ENCODE data around the gene WNT3A.
"Not testable (repeated sequence)": the region's sequence is repeated elsewhere in the genome, so short reads cannot be mapped to it uniquely, and the experiment has no call there.

Gene WNT3A

DNA sequence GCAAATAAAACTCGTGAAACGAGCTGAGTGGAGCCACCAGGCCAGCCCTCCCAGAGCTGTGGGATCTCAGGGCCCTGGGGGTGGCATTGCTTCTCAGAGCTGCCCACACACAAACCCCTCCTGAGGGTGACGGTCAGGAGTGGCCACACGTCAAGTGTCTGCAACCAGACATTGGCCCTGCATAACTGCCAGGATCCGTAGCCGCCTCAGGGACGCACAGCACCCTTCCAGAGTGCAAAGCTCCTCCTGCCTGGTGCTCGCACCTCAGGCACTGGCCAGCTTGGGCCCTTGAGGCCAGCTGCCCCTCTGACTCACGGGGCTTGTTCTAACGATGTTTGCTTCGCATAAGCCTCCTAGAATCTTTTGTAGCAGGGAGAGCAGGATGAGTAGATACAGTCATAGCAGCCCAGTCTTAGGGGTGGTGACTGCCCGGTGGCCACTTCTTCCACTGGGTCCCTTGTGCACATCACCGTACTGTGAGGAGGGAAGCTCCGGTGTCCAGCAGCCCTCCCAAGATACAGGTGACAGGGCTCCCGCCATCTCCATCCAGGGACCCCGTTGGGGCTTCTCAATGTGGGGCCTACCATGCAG, 5.0 kb downstream of the WNT3A start:
- no peak for DNase-seq (ENCODE audit: low read depth)

DNA sequence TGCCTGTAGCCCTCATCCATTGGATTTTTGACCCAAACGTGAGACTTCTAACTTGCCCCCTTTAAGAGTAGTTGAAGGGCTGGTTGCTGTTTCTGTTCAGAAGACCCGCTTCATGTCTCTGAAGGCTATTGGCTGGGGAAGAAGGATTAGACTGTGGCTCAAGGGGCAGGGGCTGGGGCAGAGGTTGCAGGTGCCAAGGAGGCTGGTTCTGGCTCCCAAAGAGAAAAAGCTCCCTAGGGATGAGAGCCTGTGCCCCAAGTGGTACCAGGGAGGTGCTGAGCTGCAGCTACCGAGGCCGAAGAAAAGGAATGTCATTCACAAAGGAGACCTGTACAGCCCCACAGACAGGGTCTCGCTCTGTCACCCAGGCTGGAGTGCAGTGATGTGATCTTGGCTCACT, 5.8 kb downstream of the WNT3A start:
- no peak for DNase-seq (ENCODE audit: low read depth)

DNA sequence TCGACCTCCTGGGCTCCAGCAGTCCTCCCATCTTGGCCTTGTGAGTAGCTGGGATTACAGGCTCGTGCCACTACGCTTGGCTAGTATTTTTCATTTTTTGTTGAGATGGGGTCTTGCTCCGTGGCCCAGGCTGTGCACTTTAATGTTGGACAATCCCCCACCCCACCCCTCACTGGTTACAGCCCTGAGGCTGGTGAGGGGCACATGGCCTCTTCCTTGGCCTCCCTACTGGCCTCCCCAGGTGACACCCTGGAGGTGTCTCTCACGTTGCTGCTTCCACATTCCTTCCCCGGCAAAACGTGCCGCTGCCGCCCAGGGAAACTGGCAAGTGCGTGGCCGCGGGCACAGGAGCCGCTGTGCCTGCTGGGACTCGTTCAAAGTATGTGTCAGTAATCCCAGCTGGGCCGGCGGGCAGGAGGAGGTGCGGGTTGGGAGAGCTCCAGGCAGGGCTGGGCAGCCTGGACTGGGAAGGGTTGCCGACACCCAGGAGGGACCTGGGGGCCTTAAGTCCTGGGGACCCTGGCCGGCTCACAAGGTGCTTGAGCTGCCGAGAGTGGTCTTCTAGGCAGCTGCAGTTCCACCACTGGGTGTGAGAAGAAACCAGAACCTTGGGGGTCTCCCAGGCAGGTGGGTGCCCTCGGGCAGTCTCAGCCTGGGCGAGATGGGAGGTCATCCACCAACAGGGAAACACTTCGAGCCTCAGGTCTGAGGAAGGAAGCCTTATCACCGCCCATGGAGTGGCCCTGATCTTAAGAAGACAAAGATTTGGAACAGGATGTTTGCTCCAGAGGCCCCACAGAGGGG, 6.5 kb downstream of the WNT3A start:
- DNase-seq (ENCODE audit: low read depth): no peak

DNA sequence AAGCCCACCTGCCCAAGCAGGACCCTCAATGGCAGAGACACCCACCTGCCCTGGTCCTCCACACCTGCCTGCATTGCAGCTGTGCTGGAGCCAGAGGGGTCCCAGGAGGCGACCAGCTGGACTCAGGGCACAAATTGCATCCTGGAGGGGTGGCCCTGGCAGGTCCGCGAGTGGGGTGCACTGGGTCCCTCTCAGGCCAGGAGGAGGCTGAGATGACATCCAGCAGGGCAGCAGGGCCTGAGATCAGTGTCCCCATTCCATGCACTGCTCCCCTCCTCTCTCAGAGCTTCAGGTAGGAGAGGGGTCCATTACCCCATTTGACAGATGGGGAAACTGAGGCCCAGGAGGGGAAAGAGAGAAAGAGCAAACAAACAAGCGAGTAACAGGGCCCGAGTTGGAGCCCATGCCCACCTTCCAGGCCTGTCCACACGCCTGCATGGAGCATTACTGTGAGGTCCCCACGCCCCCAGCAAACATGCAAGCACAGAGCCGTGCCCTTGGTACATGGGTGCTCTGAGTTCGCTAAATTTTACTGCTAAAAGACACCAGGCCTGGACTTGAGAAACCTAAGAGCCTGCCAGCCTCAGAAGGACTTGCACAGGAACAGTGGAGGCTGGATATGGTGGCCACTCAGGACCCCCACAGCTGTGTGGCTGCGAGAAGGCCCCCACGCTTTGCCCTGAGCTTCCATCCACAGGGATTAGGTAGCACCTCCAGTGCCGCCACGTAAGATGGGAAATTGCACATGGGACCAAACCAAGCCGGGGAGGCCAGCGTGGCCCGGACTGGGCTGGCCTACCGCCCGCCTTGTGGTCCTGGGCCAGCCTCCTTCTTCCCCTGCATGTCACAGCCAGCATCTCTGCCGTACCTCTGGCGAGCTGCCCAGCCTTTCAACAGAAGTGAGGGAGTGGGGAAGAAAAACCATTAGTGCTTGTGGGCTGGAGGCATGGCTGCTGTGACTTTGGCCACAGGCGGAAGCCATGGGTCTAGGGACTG, 7.4 kb downstream of the WNT3A start:
- DNase-seq (ENCODE audit: low read depth): no peak

DNA sequence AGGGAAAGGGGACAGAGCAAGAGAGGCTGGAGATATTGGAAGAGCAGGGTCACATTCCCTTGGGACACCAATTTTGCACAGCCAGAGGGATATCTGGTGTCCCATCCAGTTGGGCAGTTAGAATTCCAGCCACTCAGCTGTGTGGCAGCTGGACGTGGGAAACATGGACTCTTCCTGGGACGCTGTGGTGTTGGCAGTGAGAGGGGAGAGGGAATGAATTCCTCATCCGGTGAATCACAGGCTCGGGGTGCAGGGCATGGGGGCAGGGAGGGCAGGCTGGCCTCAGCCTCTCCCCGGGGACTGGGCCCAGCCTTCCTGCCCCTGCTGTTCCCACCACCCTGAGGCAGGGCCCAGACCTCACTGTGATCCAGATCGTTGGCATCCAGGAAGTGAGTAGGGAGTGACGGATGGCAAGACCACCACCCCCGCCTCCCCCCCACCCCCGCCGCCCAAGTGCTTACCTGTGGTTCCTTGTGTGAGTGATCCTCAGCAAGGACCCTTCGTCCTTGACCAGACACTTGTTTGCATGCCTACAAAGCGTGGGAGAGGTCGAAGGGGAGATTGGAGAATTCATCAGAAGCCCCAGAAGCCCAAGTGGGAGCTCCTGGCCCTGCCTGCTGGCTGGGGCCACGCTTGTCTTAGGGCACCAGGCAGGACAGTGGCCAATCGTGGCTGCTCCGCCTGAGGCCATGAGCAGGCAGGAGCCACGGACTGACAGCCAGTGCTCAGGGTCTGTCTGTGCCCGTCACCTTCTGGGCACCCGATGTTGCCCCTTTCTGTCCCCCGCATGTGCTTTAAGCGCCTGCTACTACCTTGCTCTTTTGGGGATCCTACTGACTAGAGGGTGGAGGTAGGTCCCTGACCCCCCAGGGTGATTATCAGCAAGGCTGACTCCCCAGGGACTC, 8.7 kb downstream of the WNT3A start:
- peak; percentile 55 for DNase-seq (ENCODE audit: low read depth)

DNA sequence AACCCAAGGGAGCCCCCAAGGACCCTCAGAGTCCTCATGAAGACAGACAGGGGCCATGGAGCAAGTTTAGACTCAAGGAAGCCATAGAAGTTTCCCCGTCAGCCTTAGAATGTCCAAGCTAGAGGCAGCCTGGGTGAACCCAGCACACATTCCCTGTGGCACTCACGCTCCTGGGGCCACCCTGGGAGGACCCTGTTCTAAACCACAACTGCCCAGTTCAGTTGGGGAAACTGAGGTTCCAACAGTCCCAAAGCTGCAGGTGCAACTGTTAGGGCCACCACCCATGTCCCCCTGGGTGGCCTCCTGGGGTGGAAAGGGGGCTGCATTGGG, 9.3 kb downstream of the WNT3A start:
- DNase-seq (ENCODE audit: low read depth): no peak

DNA sequence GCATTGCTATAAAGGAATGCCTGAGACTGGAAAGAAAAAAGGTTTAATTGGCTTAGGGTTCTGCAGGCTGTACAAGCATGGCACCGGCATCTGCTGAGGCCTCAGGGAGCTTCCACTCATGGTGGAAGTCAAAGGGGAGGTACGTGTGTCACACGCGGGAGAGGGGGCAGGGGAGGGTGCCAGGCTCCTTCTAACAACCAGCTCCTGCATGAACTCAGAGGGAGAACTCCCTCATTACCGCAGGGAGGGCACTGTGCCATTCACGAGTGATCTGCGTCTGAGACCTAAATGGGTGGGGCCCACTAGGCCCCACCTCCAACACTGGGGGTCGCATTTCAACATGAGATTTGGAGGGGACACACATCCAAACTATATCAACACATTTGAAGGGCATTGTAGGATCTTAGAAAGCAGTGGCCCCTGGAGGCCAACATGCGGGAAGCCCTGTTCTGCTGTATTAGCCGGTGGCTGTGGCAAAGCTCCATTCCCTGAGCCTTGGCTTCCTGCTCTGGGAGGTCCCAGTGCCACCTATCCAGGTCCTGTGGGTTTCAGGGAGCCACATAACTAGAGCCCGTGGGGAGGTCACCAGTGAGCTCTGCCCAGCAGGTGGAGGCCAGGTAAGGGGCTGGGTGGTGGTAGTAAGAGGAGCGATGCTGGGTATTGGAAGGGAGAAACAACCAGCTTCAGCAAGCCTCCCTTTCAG, 10.0 kb downstream of the WNT3A start:
- no peak for DNase-seq (ENCODE audit: low read depth)

DNA sequence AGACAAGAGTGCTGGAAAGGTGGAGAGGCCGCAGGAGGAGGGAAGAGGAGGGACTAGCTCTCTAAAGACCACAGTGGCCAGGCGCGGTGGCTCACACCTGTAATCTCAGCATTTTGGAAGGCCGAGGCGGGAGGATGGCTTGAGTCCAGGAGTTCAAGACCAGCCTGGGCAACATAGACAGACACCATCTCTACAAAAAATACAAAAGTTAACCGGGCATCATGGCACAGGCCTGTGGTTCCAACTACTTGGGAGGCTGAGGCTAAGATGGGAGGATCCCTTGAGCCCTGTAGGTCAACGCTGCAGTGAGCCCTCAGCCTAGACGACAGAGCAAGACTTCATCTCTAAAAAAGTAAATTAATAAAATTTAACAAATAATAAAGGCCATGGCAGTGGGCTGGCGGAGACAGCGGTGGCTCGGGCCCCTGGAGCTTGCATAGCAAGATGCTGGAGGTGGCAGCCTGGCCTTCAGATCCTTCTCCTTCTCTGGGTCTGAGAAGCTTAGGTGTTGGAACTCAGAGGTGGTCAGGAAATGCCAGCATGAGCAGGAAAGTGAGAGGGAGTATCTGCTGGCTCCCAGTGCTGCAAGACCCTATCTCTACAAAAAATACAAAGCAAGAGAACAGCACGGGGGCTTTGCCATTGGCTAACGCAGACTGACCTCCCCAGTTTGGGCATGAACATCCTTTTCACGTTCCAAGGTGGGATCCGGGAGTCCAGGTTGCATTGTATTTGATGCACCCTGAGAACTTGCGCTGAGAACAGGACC, 10.7 kb downstream of the WNT3A start:
- no peak for DNase-seq (ENCODE audit: low read depth)

DNA sequence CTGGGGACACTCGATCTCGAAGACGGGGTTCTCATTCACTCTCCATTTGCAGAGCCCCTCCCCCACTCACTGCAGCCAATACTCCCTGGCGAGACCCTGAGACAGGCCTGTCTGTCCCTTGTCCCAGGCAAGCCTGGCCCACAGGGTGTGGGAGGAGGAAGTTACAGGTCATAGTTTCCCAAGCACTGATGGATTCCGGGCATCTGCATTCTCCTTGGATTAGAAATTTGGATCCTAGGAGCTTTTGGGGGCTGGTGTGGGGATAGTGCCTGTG, 11.3 kb downstream of the WNT3A start:
- no peak for DNase-seq (ENCODE audit: low read depth)

DNA sequence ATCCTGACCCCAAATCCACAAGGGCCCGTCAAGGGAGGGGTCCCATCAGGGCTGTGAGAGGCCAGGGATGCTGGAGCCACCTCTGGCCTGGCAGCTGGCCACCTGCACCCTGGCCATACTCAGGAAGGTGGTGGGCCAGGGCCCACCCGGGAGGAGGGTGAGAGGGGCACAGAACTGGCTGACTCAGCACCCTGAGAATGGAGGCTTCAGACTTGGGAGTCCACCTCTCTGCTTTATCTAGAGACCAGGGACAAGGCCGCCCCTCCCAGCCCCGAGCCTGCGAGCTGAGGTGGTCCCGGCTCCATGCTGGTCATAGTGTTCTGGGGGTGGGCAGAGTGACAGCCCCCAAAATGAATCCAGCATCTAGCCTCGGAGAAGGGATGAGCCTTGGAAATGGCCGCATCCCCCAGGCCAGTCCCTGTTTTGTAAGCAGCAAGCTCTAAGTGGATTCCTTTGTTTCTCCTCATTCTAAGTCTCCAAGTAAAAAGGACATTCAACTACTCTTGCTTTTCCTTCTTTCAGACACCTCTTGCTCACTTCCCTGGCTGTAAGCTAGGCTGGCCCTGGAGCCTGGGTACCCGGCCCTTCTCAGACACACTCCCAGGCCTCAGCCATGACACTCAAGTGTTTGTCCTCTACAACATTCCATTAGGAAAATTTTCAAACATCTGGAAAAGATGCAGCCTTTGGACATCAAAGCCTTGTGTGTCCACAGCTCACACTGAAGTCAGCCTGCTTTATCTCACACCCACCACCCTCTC, 12.3 kb downstream of the WNT3A start:
- no peak for DNase-seq (ENCODE audit: low read depth)

DNA sequence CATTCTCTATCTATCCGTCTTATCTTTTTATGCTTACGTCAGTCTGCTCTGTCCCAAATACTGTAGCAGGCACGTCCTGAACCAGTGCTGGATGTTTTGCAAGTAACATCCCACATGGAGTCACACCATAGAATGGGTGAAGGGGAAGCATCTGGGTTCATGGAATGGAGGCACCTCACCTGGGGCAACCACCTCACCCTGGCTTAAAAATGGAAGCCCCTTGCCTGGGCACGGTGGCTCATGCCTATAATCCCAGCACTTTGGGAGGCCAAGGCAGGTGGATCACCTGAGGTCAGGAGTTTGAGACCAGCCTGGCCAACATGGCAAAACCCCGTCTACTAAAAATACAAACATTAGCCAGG, 12.9 kb downstream of the WNT3A start:
- DNase-seq (ENCODE audit: low read depth): not testable (repeated sequence)

DNA sequence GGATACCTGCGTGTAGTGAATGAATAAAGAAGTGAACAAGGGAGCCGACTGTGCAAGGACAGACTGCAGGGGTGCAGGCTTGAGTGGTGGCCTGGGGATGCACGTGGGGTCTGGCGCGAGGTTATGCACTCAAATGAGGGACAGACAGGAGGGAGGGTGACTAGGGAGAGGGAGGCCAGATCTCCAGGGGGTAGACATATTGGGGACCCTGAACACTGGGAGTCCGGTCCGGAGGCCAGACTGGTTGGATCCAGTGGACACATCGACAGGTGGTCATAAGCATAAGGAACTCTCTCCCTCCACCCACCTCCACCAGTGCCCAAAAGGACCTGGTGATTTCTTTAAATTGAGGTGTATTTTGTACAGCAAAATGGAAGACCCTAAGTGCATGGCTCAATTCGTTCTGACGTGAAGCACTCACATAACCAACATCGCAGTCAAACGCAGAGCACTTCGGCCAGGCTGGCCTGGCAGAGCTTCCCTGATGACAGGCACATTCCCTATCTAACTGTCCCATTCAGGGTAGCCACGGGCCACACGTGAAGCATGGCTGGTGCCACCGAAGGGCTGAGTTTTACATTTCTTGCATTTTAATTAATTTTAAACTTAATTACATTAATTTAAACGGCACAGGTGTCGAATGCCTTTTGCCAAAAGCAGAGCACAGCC, 14.0 kb downstream of the WNT3A start:
- no peak for DNase-seq (ENCODE audit: low read depth)

DNA sequence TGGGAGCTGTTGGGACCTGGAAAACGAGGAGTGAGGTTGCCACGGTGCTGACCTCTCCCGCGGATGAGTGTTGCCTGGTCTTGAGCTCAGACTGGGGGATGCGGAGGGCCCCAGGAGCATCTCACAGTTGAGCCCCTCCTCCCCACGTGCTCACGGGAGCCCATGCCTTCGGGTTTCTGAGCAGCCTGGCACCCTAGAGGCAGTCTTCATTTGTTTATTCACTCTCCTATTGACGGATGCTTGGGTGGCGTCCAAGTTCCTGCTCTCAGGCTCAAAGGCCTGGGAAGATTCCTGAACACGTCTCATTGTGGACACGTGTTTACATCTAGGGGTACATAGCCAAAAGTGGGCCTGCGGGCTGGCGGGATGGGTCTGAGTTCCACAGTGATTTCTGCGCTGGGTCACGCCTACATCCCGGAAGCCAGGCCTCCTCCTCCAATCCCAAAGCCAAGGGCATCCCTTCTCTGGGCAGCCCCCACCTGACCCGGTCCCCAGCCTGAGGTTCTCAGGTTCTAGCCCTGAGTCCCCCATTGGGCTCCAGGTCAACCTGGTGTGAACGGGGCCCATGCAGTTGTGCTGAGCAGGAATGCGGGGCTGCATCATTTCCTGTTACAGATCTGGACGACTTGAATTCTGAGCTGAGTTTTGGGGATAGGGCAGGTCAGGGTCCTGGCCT, 14.7 kb downstream of the WNT3A start:
- DNase-seq (ENCODE audit: low read depth): no peak

DNA sequence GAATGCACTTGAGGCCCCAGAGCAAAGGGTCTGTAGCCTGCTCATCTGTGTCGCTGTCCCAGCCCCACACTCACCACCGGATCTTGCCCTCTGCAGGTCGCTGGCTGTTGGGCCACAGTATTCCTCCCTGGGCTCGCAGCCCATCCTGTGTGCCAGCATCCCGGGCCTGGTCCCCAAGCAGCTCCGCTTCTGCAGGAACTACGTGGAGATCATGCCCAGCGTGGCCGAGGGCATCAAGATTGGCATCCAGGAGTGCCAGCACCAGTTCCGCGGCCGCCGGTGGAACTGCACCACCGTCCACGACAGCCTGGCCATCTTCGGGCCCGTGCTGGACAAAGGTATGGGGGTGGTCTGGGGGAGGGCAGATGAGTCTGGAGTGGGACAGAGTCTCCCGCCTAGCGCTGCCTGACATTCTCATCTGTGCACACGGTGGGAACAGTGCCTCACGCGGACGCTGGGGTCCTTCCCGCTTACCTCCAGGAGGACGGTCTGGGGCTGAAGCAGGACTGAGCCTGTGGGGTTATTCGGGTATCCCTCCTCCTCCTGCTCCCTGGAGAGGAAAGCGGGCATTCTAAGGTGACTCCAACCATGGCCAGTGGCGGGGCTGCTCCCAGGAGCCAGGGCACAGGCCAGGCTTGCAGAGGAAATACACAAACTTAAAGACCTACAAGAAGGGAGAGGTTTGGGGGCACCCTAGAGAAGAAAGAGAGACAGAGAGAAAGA, 15.9 kb downstream of the WNT3A start:
- no peak for DNase-seq (ENCODE audit: low read depth)

DNA sequence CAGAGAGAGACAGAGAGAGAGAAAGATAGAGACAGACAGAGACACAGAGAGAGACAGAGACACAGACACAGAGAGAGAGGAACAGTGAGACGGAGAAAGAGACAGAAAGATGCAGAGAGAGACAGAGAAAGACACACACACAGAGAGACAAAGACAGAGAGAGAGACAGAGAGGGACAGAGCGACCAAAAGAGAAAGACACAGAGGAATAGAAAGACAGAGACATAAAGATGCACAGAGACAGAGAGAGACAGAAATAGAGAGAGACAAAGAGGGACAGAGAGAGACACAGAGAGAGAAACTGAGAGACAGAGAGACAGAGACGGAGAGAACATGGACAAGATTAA, 16.5 kb downstream of the WNT3A start:
- DNase-seq (ENCODE audit: low read depth): no peak

DNA sequence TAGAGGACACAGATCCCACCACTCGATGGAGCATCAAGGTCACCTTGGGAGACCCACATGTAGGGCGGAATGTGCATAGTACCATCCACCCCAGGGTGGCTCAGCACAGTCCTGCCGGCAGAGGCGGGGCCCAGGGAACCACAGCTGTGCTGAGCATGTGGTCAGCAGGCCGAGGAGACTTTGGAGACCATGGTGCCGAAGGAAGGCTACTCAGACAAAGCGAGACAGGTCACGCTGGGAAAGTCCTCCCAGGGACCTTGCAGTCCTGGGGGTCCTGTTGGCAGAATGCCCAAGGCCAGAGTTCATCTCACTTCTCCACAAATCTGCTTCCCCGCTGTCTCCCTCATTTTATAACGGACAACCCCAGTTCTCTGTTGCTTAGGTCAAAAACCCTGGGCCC, 22.5 kb downstream of the WNT3A start:
- DNase-seq (ENCODE audit: low read depth): no peak

DNA sequence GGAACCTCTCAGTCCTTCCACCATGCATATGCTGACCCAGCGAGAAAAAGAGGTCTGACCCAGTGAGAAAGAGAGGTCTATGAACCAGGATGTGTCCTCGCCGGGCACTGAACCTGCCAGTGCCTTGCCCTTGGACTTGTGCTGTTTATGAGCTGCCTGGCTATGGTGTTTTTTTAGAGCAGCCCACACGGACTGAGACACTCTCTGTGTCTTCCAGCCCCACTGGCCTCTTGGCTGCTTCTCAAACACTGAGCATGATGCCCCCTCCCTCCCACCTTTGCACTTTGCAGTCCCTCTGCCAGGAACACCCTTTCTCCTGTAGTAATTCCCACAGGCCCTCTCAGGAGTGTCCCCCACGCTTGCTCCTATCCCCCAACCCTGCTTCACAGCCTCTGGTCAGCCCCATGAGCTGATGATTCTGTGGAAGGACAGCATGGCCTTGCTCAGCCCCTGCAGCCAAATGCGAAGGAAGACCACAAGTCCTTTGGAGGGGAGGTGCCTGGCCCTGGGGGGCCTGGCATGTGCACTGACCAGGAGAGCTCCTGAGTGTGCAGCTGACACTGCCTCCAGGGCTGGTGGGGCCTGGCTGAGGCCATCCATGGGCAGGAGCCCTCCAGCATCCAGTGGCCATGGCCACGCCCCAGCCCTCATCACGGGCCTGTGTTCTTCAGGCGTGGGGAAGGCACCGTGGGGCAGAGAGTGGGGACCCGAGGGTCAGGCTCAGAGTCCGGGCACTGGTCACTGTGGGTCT, 23.8 kb downstream of the WNT3A start:
- DNase-seq (ENCODE audit: low read depth): no peak
